GM18520 (cell line): ENCODE results near the gene UNC93A.
"Not testable (repeated sequence)": the region's sequence is repeated elsewhere in the genome, so short reads cannot be mapped to it uniquely, and the experiment has no call there.

Experiments used
- ATAC-seq: cut with Tn5 transposase; IDR thresholded peaks from one replicate; pipeline ENCODE4 v1.9.1; 2021; ENCODE audit not compliant: unreplicated experiment

UNC93A gene

DNA sequence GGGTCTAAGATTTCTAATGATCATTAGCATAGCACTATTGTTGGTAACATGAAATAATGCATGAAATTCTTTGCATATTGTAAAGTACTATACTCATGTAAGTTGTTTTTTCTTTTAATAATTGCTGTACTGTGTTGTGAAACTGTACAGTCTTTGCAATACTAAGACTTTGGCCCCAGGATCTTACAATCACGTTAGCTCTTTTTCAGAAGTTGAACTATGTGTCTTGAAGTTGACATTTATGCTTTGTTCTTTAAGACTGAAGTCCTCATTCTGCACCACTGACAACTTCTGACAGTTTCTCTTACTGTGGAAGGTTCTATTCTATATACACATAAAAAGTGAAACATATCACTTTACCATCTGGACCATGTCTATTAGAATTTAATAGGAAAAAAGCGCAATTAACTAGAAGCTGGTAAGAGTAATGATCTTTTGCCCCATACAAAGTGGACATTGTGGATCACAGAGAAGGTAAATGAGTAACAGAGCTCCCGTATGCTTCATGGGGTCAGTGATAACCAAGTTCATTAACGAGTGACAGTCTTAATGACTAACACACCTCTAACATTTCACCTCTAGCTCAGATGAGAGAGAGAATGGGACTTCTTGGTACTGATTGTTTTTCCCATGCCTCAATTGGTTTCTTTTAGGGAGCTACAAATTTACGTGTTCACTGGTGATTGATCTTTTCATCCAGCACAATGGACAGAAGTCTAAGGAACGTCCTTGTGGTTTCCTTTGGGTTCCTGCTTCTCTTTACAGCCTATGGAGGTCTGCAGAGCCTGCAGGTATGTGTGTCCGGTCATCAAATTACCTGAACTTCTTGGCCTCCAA, at the start of gene UNC93A:
TSS of gene UNC93A (plus strand) at position 530 of the 837 bp plus-strand sequence. CDS start at position 705, 175 bp downstream.
- ATAC-seq: no peak

DNA sequence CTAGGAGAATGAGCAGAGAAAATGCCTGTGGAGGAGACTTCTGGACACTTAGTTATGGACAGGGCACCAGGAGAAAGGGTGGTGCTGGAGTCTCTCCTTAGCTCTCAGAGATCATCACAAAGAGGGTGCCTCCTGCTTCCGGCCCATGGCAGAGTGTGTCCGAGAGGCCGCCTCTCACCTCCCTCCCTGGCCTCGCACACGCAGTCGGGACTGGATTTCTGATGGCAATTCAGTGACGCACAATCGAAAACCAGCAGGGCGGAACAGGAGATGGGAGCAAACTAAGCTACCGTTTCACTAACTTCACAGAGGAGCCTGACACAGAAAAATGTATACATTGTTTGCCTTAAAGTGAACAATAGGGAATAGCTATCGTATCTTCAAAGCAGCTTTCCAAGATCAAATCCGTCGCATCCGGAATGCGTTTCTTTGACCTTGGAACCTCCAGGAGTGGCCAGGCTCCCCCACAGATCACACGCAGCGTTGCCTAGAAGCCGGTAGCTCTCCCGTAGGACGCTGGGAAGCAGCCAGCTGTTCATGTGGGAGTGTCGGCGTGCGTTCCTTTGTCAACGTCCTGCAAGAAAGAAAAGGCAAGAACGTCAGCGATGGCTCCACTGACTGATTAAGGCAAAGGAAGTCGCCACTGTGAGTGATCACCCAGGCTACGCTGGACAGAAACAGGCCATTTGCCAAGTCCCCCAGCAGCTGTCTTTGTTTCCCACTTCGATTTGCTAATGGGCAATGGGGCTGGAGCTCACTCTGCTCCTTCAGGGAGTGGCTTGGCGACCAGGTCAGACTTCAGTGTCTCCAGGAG, 49.6 kb upstream of the UNC93A start:
- not testable (repeated sequence) for ATAC-seq

DNA sequence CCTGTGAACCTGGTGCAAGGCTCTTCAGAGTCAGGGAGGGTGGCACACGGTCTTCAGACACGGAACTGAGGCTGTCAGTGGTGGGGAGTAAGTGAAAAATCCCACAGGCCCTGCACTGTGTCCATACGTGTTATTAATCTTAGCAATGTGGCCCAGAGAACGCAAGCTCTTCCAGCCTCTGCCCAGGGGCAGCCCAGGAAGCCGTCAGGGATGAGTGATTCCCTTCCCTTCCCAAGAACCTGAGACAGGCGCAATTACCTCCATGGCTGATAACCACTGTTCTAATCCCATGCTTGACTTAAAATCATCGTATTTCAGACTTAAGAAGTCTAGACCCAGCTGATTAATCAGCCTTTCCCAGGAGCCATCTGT, 49.0 kb upstream of the UNC93A start:
- ATAC-seq: not testable (repeated sequence)

DNA sequence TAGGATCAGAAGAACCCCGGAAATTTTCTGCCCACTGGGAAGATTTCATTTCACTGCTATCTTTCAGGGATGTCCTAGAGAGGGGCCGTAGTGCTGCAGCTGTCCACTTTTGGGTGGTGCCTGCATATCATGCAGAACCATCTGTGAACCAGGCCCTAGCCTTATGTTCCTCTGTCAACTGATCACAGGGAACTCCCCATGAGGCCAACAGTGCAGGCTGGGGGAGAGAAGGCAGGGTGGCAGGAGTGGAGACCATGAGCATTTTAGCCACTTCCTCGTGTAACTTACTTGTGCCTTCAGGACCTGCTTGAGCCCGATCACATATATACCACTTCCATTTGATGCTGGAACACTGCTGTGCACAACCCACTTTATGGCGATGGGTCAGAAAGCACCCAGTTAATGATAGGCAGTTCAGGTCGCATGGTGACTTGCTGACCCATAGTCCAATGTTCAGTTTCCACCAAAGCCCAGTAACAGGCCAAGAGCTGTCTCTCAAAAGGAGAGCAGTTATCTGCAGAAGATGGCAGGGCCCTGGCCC, 48.5 kb upstream of the UNC93A start:
- ATAC-seq: not testable (repeated sequence)

DNA sequence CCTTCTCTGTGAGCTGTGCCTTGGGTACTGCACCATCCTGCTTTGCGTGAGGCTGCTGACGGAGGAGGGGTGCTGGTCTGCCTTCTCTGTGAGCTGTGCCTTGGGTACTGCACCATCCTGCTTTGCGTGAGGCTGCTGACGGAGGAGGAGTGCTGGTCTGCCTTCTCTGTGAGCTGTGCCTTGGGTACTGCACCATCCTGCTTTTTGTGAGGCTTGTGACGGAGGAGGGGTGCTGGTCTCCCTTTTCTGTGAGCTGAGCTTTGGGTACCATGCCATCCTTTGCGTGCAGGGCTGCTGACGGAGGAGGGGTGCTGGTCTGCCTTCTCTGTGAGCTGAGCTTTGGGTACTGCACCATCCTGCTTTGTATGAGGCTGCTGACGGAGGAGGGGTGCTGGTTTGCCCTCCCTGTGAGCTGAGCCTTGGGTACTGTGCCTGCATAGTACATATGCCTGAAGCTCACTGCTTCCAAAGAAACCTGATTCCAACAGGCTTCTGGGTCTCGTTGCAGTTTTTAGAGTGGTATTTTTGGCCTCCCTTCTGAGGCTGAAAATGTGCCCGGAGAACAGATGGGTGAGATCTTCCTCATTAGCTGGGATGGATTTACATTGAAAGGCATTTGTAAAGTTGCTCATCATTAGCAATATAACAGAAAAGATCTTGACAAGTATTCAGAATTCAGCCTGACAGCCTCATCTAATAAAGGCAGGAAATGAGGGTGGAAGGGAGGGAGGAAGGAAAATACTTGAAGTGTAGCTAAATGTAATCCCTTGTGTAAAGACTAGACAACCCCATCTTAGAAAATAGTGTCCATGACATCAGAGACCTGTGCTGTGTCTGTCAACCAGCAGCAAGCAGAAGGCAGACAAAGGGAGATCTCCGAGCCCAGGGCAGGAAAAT, 46.8 kb upstream of the UNC93A start:
- ATAC-seq: no peak

DNA sequence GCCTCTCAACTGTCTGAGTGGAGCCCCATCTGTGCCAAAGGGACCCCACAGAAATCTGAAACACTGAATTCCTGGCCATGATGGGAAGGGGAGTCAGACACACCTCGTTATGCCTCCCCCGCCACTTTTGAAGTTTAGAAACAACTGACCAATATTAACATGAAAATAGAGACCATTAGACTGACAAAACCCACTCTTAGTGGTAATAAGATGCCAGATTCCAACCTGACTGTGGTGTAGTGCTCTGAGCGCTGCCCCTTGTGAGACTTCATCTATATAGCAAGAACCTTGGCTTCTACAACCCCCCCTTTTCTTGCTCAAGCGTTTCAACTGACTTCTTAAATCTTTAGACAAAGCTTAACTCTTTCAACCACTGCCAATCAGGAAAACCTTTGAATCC, 46.1 kb upstream of the UNC93A start:
- no peak for ATAC-seq

DNA sequence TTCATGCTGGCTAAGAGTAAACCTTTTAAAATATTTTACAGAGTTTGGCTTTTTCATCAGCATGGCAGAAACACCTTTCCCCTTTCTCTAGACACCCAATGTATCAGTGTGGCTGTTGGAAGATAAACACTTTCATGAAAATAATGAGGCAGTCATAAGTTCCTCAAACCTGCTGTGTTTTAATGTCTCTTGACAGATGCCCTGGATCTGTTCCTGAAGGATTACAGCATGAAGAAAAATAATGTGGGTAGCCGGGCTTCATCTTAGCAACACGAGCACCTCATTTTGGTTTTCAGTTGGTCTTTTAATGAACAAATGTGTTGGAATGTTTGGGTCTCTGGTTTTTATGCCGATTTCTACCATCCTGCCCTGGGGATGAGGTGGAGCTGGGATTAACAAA, 45.5 kb upstream of the UNC93A start:
- ATAC-seq: no peak

DNA sequence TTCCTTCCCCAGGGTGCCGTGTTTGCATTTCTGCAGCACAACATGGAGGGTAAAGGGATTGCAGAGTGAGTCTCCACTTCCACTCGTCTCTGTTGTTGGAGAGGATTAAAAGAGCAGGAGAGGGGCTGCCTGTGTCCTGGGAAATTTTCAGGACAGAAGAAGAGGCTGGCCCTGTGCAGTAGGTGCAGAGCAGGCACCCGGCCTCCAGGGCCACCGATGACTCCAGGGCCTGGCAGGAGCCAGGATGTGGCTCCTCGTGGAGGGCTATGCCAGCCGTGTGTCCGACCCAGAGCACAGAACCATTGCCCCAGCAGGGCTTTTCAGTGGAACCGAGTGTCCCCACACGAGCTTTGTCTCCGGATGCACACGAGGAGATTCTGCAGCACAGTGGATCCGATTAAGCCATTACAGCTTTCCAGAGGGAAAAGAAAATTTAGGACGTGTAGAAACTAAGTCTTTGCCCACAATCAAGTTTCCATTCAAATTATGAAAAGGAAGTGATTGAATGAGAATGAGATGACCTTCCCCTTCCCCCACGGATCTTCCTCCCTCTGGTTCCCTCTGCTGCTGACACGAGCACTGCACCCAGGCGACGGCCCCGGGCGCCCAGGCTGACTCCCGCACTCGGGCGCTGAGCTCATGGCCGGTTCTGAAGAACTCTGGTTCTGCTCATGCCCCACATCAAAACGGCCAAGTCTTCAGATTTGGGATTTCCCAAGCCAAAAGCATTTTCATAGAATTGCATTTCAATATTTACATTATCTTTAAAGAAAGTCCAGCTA, 43.1 kb upstream of the UNC93A start:
- ATAC-seq: no peak

DNA sequence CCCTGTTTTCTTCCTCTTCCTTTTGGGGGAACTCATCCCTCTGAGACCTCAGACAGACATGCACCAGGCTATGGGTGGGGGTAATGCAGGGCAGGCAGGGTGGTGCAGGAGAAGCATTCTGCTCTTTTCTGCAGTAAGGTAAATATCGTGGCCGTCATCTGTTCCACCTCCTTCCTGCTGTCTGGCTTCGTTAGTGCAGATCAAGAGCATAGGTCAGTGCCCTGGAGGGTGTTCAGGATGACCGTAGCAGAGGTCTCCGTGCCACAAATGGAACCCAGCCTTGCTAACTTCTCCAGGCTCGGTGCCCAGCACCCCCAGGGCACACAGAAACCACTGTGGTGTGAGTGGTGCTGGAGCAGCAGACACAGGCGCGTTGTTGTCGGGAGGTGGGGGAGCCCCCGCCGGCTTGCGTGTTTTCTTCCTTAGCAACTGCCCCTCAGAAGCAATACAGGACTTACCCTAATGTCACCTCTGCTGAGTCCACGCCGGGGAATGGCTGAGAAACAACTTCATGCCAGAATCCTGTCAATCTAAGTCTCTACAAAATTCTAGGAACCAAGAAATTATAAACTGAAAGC, 42.1 kb upstream of the UNC93A start:
- not testable (repeated sequence) for ATAC-seq

DNA sequence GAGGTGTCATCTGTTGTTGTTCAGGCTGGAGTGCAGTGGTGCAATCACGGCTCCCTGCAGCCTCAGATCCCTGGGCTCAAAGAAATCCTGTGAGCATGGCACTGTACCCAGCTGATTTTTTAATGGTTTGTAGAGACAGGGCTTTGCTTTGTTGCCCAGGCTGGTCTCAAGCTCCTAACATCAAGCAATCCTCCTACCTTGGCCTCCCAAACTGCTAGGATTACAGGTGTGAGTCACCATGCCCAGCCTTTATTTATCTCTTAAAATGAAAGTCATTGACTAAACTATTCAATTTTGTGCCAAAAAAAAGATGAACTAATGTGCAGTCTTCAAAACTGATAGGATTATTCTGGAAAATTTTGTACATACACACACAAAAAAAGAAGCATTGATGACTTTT, 38.8 kb upstream of the UNC93A start:
- no peak for ATAC-seq

DNA sequence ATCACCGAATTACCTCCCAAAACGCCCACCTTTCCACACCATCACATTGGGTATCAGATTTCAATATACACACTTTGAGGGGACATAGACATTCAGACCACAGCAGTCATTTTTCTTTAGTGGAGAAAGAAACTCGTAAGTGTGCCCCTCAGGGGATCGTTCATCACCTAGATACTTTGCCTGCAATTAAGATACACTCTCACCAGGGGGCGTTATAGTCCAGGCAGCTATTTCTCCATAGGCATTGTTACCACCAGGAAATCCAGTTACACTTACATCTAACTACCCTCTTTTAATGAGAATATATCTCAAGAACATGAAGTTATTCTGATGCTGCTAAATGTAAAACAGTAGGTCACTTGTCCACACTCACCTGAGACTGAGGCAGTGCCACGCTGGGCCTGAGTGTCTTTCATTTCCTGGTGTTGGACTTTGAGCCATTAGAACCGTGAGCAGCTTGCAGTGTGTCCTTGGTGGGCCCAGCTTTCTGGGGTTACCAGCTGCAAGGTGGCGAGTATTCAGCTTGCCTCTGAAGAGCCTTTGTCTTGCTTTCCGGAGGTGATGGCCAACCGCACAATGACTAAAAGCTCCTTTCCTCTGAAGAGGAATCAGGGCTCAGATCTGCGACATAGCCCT, 35.1 kb upstream of the UNC93A start:
- ATAC-seq: no peak

DNA sequence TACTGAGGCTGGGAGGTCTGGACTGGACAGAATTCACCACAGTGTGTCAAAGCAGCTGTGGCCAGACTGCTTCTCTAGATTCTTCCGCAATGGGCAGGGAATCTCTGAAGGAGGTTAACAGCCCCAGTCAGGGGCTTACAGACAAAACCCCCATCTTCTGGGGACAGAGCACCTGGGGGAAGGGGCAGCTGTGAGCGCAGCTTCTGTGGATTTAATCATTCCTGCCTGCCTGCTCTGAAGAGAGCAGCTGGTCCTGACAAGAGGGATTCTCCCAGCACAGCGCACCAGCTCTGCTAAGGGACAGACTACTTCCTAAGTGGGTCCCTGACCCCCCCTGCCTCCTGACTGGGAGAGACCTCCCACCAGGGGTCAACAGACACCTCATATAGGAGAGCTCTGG, 32.5 kb upstream of the UNC93A start:
- ATAC-seq: no peak

DNA sequence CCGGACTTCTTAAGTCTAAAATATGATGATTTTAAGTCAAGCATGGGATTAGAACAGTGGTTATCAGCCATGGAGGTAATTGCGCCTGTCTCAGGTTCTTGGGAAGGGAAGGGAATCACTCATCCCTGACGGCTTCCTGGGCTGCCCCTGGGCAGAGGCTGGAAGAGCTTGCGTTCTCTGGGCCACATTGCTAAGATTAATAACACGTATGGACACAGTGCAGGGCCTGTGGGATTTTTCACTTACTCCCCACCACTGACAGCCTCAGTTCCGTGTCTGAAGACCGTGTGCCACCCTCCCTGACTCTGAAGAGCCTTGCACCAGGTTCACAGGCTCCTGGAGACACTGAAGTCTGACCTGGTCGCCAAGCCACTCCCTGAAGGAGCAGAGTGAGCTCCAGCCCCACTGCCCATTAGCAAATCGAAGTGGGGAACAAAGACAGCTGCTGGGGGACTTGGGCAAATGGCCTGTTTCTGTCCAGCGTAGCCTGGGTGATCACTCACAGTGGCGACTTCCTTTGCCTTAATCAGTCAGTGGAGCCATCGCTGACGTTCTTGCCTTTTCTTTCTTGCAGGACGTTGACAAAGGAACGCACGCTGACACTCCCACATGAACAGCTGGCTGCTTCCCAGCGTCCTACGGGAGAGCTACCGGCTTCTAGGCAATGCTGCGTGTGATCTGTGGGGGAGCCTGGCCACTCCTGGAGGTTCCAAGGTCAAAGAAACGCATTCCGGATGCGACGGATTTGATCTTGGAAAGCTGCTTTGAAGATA, 24.9 kb upstream of the UNC93A start:
- ATAC-seq: not testable (repeated sequence)

DNA sequence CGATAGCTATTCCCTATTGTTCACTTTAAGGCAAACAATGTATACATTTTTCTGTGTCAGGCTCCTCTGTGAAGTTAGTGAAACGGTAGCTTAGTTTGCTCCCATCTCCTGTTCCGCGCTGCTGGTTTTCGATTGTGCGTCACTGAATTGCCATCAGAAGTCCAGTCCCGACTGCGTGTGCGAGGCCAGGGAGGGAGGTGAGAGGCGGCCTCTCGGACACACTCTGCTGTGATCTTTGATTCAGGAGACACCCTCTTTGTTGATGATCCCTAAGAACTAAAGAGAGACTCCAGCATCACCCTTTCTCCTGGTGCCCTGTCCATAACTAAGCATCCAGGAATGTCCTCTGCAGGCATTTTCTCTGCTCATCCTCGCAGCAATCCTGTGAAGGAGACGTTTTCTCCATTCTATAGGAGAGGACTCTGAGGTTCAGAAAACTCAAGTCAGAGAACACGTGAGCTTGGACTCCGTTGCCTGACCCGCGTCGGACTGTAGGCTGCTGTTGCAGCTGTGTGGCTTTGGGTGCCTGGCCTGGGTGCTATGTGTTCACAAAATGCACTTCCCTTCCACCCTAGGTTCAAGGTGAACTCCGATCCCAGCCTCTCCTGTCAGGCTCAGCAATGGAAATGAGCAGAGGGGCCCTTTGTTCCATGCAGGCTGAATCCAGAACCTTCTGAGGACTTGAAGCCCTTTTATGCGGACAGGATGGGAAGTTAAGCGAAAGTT, 24.1 kb upstream of the UNC93A start:
- no peak for ATAC-seq

DNA sequence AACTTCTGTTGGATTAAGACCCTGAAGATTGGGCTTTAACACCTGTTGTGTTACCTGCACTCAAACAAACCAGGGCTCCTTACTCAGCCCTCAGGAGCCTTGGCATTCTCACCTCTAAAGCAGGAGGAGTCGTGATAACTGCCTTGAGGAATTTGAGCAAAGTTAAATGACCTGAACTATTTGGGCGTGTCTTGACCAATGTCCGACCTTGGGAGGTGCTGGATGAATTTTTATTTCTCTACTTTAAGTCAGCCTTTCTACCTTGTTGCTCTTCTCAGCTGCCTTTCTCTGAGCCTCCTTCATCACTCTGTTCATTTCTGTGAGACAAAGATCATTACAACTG, 23.6 kb upstream of the UNC93A start:
- ATAC-seq: not testable (repeated sequence)

DNA sequence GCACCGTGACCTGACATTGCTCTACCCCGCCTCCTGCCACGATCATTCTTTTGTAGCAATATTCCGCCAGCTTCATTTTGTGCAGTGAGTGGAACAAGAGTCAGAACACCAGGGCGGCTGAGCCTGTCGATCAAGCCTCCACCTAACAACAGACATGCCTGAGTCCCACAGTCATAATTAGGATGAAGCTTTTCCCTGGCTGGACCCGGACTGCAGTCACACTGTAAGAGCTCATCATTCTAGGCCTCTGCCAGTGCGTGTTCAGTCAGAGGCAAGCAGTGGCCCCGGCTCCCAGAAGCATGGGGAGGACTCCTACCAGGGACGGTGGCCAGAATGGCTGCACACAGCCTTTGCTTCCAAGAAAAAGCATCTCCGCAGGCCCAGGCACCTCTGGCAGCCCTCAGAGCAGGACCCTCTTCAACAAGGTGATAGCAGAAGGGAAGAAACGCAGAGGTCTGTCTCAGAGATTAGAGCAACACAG, 23.2 kb upstream of the UNC93A start:
- no peak for ATAC-seq

DNA sequence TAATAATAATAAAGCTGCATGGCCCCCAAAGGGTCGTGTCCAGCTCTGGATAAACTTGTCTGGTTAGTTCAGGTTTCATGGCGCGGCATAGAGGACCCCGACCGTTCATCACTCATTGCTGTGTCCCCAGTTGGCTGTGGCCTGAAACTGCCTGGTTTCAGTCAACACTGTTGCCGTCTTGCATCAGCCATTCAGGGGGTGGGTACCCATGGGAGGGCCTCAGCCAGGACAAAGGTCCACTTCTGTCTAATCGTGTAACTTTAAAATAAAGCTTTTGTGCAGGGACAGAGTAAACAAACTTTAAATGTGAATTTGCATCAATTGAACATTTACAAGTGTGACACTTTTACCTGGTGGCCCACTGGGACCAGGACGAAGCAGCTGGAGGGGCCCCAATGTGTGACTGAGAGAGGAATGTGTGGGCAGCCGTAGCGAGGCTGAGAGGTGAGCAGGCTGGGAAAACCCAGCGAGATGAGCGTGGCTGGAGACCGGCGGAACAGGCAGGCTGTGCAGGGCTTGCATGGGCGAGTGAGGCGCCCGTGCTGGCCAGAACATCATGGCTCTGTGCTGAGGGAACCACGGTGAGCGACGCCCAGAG, 22.3 kb upstream of the UNC93A start:
- ATAC-seq: no peak
